ENCODE data around the gene SMIM20. TPM values are rescaled to one million over a fixed set of nuclear protein-coding genes. Genes with fewer than 3 reads are reported as not detected.

SMIM20 gene
- total RNA-seq, 2 experiments from 2014 or later = 7.2 to 9.1 TPM

- Mint-ChIP-seq H3K4me3 (no peak overlapping the region), H3K27ac (no peak overlapping the region), H3K4me1 (ENCODE audit: low read depth) (no peaks in the 10 kb centered on the region), H3K36me3 (ENCODE audit: low read depth) (no peaks in the 10 kb centered on the region), H3K27me3 (peaks cover 4% of the 10 kb centered on the region), H3K9me3 (no peaks in the 10 kb centered on the region)
- ChIA-PET CTCF (no interaction called here), POLR2A (no interaction called here)
- Histone ChIP-seq H3K9me3 (ENCODE audit: control insufficient read depth in 1 of 2, insufficient read depth in 1 of 2, low read length in 2 of 2) (no peaks in the 10 kb centered on the region), H3K4me3 (ENCODE audit: low read length) (no peak overlapping the region), H3K36me3 (ENCODE audit: insufficient read depth, low read length) (no peaks in the 10 kb centered on the region), H3K4me1 (ENCODE audit: insufficient read depth, low read length) (no peaks in the 10 kb centered on the region), H3K27me3 (ENCODE audit: control insufficient read depth in 1 of 2, insufficient read depth in 2 of 2, low read length in 2 of 2) (no peaks in the 10 kb centered on the region), H3K27ac (ENCODE audit: low read depth in 1 of 2, low read length in 2 of 2) (no peak overlapping the region)
- no peak for TF ChIP-seq CTCF (IDR thresholded peaks at IDR 0.05)
- no peak for DNase-seq
- no peak for ATAC-seq (ENCODE audit: poor library complexity)
- intact Hi-C loops (cut with DNase I, micrococcal nuclease) = no loop called here
Observed at GRCh38 chr4:25883565-25883964, 30.5 kb upstream of the SMIM20 start.

GRCh38 chr4:25884031-25884782, 29.8 kb upstream of the SMIM20 start:
- intact Hi-C loops (cut with DNase I, micrococcal nuclease) = no loop called here
- Histone ChIP-seq H3K27ac (ENCODE audit: low read depth in 1 of 2, low read length in 2 of 2) (no peak overlapping the region), H3K4me3 (ENCODE audit: low read length) (no peak overlapping the region), H3K27me3 (ENCODE audit: control insufficient read depth in 1 of 2, insufficient read depth in 2 of 2, low read length in 2 of 2) (no peaks in the 10 kb centered on the region), H3K4me1 (ENCODE audit: insufficient read depth, low read length) (no peaks in the 10 kb centered on the region), H3K9me3 (ENCODE audit: control insufficient read depth in 1 of 2, insufficient read depth in 1 of 2, low read length in 2 of 2) (no peaks in the 10 kb centered on the region), H3K36me3 (ENCODE audit: insufficient read depth, low read length) (no peaks in the 10 kb centered on the region)
- H3K4me3 Mint-ChIP-seq = no peak overlapping the region
- no peaks in the 10 kb centered on the region for H3K36me3 Mint-ChIP-seq (ENCODE audit: low read depth)
- ATAC-seq (ENCODE audit: poor library complexity) = no peak
- H3K4me1 Mint-ChIP-seq (ENCODE audit: low read depth) = no peaks in the 10 kb centered on the region
- H3K27ac Mint-ChIP-seq = no peak overlapping the region
- TF ChIP-seq CTCF (IDR thresholded peaks at IDR 0.05) = no peak
- peaks cover 4% of the 10 kb centered on the region for H3K27me3 Mint-ChIP-seq
- ChIA-PET CTCF (no interaction called here), POLR2A (no interaction called here)
- no peaks in the 10 kb centered on the region for H3K9me3 Mint-ChIP-seq
- DNase-seq = peak in 1 of 14 experiments; percentile 13

- Mint-ChIP-seq H3K27ac (no peak overlapping the region), H3K4me1 (ENCODE audit: low read depth) (no peaks in the 10 kb centered on the region), H3K4me3 (no peak overlapping the region), H3K9me3 (no peaks in the 10 kb centered on the region), H3K27me3 (no peaks in the 10 kb centered on the region), H3K36me3 (ENCODE audit: low read depth) (no peaks in the 10 kb centered on the region)
- ATAC-seq (ENCODE audit: poor library complexity) (no peak), DNase-seq (no peak)
- CTCF ChIA-PET = no interaction called here
- intact Hi-C loops (cut with DNase I, micrococcal nuclease) = no loop called here
- TF ChIP-seq CTCF (IDR thresholded peaks at IDR 0.05) = no peak
- H3K27ac ChIP-seq (ENCODE audit: low read depth in 1 of 2, low read length in 2 of 2) = no peak overlapping the region
- no peaks in the 10 kb centered on the region for H3K9me3 ChIP-seq (ENCODE audit: control insufficient read depth in 1 of 2, insufficient read depth in 1 of 2, low read length in 2 of 2)
- no peaks in the 10 kb centered on the region for H3K27me3 ChIP-seq (ENCODE audit: control insufficient read depth in 1 of 2, insufficient read depth in 2 of 2, low read length in 2 of 2)
- no peak overlapping the region for H3K4me3 ChIP-seq (ENCODE audit: low read length)
- H3K36me3 ChIP-seq (ENCODE audit: insufficient read depth, low read length) = no peaks in the 10 kb centered on the region
- H3K4me1 ChIP-seq (ENCODE audit: insufficient read depth, low read length) = no peaks in the 10 kb centered on the region
- POLR2A ChIA-PET = no interaction called here
Observed at GRCh38 chr4:25888781-25889180, 25.2 kb upstream of the SMIM20 start.

Data from CD4-positive, alpha-beta T cell (primary cell).